Panc1 (cell line): Measurements from ENCODE around the gene PAPOLG. TPM values are rescaled to one million over a fixed set of nuclear protein-coding genes. Genes with fewer than 3 reads are reported as not detected.
A peak's percentile ranks its signal among the peaks of the same experiment; 100 is the strongest.

Source experiments
- ATAC-seq: fragments of 200-7000 bp; cut with Tn5 transposase; 2 replicates; pipeline ENCODE4 v1.9.1; 2020; ENCODE audit warnings: mild to moderate bottlenecking, moderate library complexity
- BruUV-seq: library from RNA; stranded (reverse); fragments of 400-500 nt; replicated peaks from 2 replicates; lab custom pipeline; 2021; lab: Mats Ljungman, UMichigan
- CTCF ChIA-PET: fragments of 300-600 bp; sonication (Branson Sonifier 250); formaldehyde crosslinking; loops from one replicate; lab custom pipeline; 2022; ENCODE audit warnings: antibody characterized with exemption; lab: Charles Lee
- POLR2A ChIA-PET: fragments of 300-600 bp; sonication (Branson Sonifier 250); formaldehyde crosslinking; loops from one replicate; lab custom pipeline; 2022; ENCODE audit warnings: antibody characterized with exemption; lab: Charles Lee
- DNase-seq: peaks from one replicate; pipeline ENCODE4 v3.0.0-alpha.2; 2010; ENCODE audit warnings: low read depth, low spot score
- H3K27ac ChIP-seq: 2 replicates; pipeline ENCODE4 v1.5.1; 2011; ENCODE audit warnings: mild to moderate bottlenecking, low read length, inconsistent platforms
- H3K27me3 ChIP-seq: fragments of 200-500 bp; sonication (Bioruptor generic); 2 replicates; pipeline ENCODE4 v1.6.0; 2014; ENCODE audit warnings: low read length, inconsistent platforms; ENCODE audit not compliant: control insufficient read depth, insufficient read depth
- H3K36me3 ChIP-seq: fragments of 200-500 bp; sonication (Bioruptor generic); 2 replicates; pipeline ENCODE4 v1.5.1; 2014; ENCODE audit warnings: inconsistent platforms, mild to moderate bottlenecking, low read length, moderate library complexity; ENCODE audit not compliant: control insufficient read depth, insufficient read depth
- H3K4me1 ChIP-seq: 2 replicates; pipeline ENCODE4 v1.5.1; 2011; ENCODE audit warnings: inconsistent platforms, mild to moderate bottlenecking, low read length, moderate library complexity; ENCODE audit not compliant: control insufficient read depth, insufficient read depth
- H3K4me3 ChIP-seq, 2 experiments: 2 replicates each; pipeline ENCODE4 v1.5.1; 2011 to 2012; ENCODE audit warnings: low read depth in 2 of 2, low read length in 2 of 2, mild to moderate bottlenecking in 2 of 2, inconsistent platforms in 1 of 2, moderate library complexity in 1 of 2
- H3K9me3 ChIP-seq: fragments of 200-500 bp; sonication (Bioruptor generic); 2 replicates; pipeline ENCODE4 v1.5.1; 2014; ENCODE audit warnings: low read depth, mild to moderate bottlenecking, inconsistent platforms, low read length, moderate library complexity; ENCODE audit not compliant: control insufficient read depth, insufficient read depth
- POLR2AphosphoS5 ChIP-seq: IDR thresholded peaks from 2 replicates; pipeline ENCODE4 v1.6.1; 2012; ENCODE audit warnings: mild to moderate bottlenecking, low read depth, low read length, moderate library complexity
- SIN3A ChIP-seq: IDR thresholded peaks from 2 replicates; pipeline ENCODE4 v1.6.1; 2012; ENCODE audit warnings: low read depth, mild to moderate bottlenecking, low read length, moderate library complexity, borderline replicate concordance; ENCODE audit not compliant: insufficient read depth
- TCF7L2 ChIP-seq: IDR thresholded peaks from 2 replicates; pipeline ENCODE4 v1.6.1; 2011; ENCODE audit warnings: mild to moderate bottlenecking, low read depth, low read length, inconsistent platforms
- in situ Hi-C: cut with HindIII; loops from 2 replicates; pipeline ENCODE4 v1.10.0; 2016; ENCODE audit warnings: low sequenced_read_pairs, low pct_unique_long_range_greater_than_20kb
- intact Hi-C: fragments of 100-400 bp; cut with micrococcal nuclease; formaldehyde crosslinking; loops from one replicate; pipeline ENCODE4 v1.10.0; 2022; ENCODE audit not compliant: unreplicated experiment
- total RNA-seq: library from RNA; stranded (reverse); gene quantifications from one replicate; pipeline ENCODE4 v1.2.1, GENCODE V29; 2021; ENCODE audit not compliant: unreplicated experiment
- TF ChIP-seq, protein P1 (sequence below): fragments of 450-650 bp; IDR thresholded peaks from 2 replicates; pipeline ENCODE4 v1.5.1; 2017; ENCODE audit warnings: mild to moderate bottlenecking
- TF ChIP-seq, protein P2 (sequence below), 2 experiments: IDR thresholded peaks; 2 replicates each; pipeline ENCODE4 v1.6.1; 2011 to 2012; ENCODE audit warnings: low read depth in 2 of 2, control low read depth in 1 of 2, low read length in 1 of 2, mild to moderate bottlenecking in 1 of 2, moderate library complexity in 1 of 2; ENCODE audit not compliant: insufficient read depth in 1 of 2

PAPOLG gene
- total RNA-seq, 1 experiment from 2014 or later = 10.9 TPM

DNA sequence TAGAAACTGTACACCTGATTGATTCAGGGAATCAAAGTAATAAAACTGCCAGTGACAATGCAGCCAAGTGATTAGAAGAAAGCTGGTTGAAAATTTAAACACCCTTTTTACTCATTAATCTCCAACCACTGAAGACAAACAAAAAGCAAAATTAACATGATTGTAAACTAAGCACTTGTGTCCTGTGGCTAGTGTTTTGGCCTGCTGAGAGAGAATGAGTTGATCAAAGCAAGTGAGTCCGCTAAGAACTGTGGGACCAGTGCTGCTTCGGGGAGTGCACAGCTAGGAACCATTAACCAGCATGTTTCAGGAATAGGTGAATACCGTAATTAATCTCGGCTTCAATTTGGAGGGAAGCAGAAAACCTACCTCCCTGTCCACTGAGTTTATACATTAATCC lies 13.6 kb upstream of the PAPOLG start:
- CTCF ChIA-PET = no interaction called here
- no peak for TF ChIP-seq SIN3A
- TF ChIP-seq POLR2AphosphoS5 = no peak
- intact Hi-C loops (no loop called here), in situ Hi-C loops (no loop called here)
- Histone ChIP-seq H3K4me3 (no peak overlapping the region), H3K27me3 (peaks cover 5% of the 10 kb centered on the region; the same call in 1 of the 2 replicates), H3K27ac (no peak overlapping the region), H3K4me1 (no peaks in the 10 kb centered on the region), H3K36me3 (no peaks in the 10 kb centered on the region), H3K9me3 (no peaks in the 10 kb centered on the region)
- DNase-seq (no peak), ATAC-seq (no peak)
- POLR2A ChIA-PET = no interaction called here
- no TSS peak for BruUV-seq

DNA sequence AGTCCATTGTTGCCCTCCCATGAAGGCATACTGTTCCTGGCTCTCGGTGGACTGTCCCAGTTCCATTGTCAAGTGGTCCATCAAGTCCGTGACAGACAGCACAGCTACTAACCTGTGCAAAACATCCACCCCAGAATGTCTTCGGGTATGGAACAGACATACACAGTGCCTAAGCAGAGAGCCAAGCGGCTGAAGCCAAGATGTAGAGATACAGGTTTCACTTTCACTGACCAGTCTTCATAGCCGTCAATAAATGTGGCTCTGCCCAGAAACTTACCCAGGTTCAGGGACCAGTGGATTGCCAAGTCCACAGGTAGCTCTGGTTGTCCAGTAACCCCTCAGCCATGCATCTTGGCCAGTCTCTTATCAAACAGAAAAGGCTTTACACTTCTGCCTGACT lies 10.7 kb upstream of the PAPOLG start:
- ChIA-PET POLR2A (no interaction called here), CTCF (no interaction called here)
- H3K27me3 ChIP-seq = no peaks in the 10 kb centered on the region
- no TSS peak for BruUV-seq
- intact Hi-C loops = no loop called here
- TF ChIP-seq POLR2AphosphoS5 (no peak), SIN3A (no peak), TCF7L2 (no peak)
- TF ChIP-seq, protein P1, sequence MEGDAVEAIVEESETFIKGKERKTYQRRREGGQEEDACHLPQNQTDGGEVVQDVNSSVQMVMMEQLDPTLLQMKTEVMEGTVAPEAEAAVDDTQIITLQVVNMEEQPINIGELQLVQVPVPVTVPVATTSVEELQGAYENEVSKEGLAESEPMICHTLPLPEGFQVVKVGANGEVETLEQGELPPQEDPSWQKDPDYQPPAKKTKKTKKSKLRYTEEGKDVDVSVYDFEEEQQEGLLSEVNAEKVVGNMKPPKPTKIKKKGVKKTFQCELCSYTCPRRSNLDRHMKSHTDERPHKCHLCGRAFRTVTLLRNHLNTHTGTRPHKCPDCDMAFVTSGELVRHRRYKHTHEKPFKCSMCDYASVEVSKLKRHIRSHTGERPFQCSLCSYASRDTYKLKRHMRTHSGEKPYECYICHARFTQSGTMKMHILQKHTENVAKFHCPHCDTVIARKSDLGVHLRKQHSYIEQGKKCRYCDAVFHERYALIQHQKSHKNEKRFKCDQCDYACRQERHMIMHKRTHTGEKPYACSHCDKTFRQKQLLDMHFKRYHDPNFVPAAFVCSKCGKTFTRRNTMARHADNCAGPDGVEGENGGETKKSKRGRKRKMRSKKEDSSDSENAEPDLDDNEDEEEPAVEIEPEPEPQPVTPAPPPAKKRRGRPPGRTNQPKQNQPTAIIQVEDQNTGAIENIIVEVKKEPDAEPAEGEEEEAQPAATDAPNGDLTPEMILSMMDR = no peak
- TF ChIP-seq, protein P2, sequence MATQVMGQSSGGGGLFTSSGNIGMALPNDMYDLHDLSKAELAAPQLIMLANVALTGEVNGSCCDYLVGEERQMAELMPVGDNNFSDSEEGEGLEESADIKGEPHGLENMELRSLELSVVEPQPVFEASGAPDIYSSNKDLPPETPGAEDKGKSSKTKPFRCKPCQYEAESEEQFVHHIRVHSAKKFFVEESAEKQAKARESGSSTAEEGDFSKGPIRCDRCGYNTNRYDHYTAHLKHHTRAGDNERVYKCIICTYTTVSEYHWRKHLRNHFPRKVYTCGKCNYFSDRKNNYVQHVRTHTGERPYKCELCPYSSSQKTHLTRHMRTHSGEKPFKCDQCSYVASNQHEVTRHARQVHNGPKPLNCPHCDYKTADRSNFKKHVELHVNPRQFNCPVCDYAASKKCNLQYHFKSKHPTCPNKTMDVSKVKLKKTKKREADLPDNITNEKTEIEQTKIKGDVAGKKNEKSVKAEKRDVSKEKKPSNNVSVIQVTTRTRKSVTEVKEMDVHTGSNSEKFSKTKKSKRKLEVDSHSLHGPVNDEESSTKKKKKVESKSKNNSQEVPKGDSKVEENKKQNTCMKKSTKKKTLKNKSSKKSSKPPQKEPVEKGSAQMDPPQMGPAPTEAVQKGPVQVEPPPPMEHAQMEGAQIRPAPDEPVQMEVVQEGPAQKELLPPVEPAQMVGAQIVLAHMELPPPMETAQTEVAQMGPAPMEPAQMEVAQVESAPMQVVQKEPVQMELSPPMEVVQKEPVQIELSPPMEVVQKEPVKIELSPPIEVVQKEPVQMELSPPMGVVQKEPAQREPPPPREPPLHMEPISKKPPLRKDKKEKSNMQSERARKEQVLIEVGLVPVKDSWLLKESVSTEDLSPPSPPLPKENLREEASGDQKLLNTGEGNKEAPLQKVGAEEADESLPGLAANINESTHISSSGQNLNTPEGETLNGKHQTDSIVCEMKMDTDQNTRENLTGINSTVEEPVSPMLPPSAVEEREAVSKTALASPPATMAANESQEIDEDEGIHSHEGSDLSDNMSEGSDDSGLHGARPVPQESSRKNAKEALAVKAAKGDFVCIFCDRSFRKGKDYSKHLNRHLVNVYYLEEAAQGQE (IDR thresholded peaks at IDR 0.05; ENCODE audit: insufficient read depth in 1 of 2, low read depth in 2 of 2, low read length in 1 of 2) = no peak
- no peak for ATAC-seq
- no peaks in the 10 kb centered on the region for H3K36me3 ChIP-seq
- in situ Hi-C loops = no loop called here
- H3K4me3 ChIP-seq = no peak overlapping the region
- no peaks in the 10 kb centered on the region for H3K4me1 ChIP-seq
- DNase-seq = no peak
- no peaks in the 10 kb centered on the region for H3K9me3 ChIP-seq
- H3K27ac ChIP-seq = no peak overlapping the region

DNA sequence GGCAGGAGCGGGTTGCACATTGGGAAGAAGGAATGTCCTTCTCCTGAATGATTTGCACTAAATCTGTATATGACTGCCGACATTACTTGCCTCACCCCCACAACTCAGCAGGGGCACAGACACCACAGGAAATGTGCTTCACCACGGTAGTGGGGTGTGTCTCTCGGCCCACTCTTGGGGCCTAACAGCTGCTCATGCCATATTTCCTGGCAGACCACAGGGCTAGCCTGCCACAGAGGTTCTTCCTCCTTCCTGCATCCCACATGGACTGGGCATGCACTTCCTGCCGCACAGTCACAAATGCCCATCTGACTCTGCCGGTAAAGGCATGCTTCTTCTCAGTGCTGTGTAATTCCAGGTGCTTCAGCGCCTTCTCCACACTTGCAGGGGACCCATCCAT lies 10.3 kb upstream of the PAPOLG start:
- TF ChIP-seq TCF7L2 = no peak
- TF ChIP-seq, protein P2 (IDR thresholded peaks at IDR 0.05; ENCODE audit: insufficient read depth in 1 of 2, low read depth in 2 of 2, low read length in 1 of 2) = no peak
- no peak for TF ChIP-seq SIN3A
- no peak for TF ChIP-seq POLR2AphosphoS5
- TF ChIP-seq, protein P1 = no peak
- no peak for DNase-seq
- BruUV-seq = no TSS peak
- Histone ChIP-seq H3K9me3 (no peaks in the 10 kb centered on the region), H3K36me3 (no peaks in the 10 kb centered on the region), H3K27me3 (no peaks in the 10 kb centered on the region), H3K4me3 (no peak overlapping the region), H3K4me1 (no peaks in the 10 kb centered on the region), H3K27ac (no peak overlapping the region)
- intact Hi-C loops (no loop called here), in situ Hi-C loops (no loop called here)
- 0 out of 2 replicates have a peak, but pooled peaks have one; percentile 38 for ATAC-seq
- ChIA-PET POLR2A (no interaction called here), CTCF (no interaction called here)
